GM19455 (cell line): Measurements from ENCODE around the gene SLC25A21.
"Not testable (repeated sequence)": the region's sequence is repeated elsewhere in the genome, so short reads cannot be mapped to it uniquely, and the experiment has no call there.

Experiments used
- ATAC-seq: cut with Tn5 transposase; IDR thresholded peaks from one replicate; pipeline ENCODE4 v1.9.1; 2021; ENCODE audit not compliant: unreplicated experiment

Gene SLC25A21

DNA sequence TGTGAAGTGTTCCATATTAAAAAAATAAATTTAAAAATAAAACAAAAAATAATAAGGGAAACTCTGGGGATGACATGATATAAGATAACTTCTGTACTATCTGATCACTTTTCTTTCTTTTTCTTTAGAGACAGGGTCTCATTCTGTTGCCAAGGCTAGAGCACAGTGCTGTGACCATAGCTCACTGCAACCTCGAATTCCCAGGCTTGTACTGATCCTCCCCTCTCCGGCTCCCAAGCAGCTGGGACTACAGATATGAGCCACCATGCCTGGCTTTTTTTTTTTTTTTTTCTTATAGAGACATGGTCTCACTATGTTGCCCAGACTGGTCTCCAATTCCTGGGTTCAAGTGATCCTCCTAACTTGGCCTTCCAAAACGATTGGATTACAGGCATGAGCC is 14.9 kb upstream of the SLC25A21 start:
- ATAC-seq: no peak

DNA sequence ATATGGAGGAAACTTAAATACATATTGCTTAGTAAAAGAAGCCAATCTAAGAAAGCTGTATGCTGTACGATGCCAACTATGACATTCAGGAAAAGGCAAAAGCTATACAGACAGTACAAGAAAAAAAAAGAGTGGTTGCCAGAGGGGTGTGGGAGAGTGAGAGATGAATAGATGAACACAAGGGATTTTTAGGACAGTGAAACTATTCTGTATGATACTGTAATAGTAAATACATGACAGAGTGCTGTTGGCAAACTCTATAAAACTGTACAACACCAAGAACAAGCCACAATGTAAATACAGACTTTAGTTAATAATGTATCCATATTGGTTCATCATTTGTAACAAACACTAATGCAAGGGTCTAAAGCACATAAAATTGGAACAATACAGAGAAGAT is 14.5 kb upstream of the SLC25A21 start:
- ATAC-seq: no peak

- ATAC-seq: no peak
Measured at GRCh38 chr14:37185670-37186069, 13.3 kb upstream of the SLC25A21 start.

GRCh38 chr14:37184520-37184919 is 12.1 kb upstream of the SLC25A21 start:
- not testable (repeated sequence) for ATAC-seq

- no peak for ATAC-seq
Measured at GRCh38 chr14:37181441-37181840, 9.0 kb upstream of the SLC25A21 start.

GRCh38 chr14:37180886-37181285 is 8.5 kb upstream of the SLC25A21 start:
- not testable (repeated sequence) for ATAC-seq

- no peak for ATAC-seq
Measured at GRCh38 chr14:37179896-37180502, 7.6 kb upstream of the SLC25A21 start.

DNA sequence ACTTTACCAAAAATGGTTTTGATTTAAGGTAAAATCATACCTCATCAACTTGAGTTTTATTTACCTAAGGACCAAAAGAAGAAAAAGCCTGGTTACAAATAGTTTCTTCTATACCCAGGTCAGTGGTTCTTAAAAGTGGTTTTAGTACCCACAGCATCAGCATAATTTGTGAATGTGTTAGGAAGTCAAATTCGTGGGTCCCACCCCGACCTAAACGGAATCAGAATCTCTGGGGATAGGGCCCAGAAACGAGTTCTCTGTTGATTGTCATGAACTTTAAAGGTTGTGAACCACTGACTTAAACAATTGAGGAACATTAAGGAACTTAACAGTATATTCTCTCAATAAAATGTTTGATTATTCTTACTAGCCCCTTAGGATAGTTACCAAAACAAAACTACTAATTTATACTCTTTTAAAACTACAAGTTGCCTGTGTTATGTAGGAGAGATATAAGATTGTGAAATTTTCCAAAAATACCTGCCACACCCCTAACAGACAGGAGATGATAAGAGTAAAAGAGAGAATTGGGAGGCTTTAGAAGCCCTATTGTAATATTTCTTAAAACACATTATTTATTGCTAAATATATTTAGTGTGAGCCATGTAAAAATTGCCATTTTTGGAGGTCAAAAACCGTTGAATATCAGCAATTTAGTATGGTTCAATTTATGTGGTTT is 669 bp upstream of the SLC25A21 start:
- ATAC-seq: no peak

DNA sequence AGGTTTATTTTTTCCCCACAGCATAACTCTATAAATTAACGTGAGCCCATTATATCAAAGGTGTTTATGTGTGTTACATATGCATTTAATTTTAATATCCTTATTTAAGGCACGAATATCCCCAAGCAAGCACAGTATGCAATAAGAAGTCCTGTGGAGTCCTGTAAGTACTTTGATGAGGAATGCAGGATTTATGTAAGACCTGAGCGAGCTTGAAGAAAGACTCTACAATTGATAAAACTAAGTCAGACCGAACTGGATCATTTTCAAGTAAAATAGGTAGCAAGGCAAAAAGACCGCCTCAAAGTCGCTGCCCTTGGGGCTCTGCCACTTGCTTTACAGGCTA is 755 bp downstream of the SLC25A21 start:
- ATAC-seq: no peak

GRCh38 chr14:37170993-37171392 is 1.4 kb downstream of the SLC25A21 start:
- no peak for ATAC-seq

DNA sequence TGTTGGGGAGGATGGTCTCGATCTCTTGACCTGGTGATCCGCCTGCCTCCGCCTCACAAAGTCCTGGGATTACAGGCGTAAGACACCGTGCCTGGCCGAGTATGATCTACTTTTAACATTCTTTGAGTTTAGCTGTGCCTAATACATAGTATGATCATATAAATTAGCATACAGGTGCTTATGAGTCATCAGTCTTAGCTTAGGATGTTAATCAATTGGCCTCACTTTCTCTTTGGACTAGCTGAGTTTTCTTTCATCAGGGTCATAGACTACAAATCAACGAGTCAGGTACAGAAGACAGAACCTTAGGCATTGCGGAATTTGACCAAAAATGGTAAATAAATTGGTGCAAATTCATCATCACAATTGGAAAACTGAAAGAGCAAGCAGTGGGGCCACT is 2.2 kb downstream of the SLC25A21 start:
- no peak for ATAC-seq

- ATAC-seq: no peak
Measured at GRCh38 chr14:37168721-37169120, 3.7 kb downstream of the SLC25A21 start.

DNA sequence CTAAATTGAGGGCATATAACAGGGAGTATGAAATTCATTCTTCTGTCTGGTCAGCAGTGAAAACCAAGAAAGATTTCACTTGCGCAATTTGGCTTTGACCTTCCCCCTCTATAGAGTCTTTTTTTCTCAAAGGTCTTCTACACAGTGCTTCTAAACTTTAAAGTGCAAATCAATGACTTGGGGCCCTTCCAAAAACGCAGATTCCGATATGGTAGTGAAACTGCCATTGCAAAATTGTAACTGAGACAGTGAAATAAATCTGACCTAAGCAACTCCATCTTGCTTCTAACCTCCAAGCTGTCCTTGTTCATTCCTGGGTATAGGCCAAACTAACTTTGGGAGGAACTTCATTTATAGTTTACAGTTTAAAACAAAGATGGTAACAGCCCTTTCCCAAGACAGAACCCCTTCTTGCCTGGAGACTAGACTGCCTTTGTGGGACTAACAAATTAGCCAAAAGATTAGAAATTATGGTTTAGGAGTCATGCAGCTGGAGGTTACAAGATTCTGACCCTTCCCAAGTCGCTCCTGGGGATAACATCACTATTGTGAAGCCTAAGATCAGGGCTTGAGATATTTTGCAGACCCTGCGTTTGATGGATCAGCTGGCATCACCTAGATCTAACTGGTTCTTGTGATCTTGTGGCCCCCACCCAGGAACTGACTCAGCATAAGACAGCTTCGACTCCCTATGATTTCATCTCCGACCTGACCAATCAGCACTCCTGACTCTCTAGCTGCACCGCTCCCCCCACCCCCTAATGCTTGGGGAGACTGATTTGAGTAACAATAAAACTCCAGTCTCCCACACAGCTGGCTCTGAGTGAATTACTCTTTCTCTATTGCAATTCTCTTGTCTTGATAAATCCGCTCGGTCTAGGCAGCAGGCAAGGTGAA is 5.0 kb downstream of the SLC25A21 start:
- ATAC-seq: no peak

- no peak for ATAC-seq
Measured at GRCh38 chr14:37165794-37166193, 6.6 kb downstream of the SLC25A21 start.

GRCh38 chr14:37162307-37162706 is 10.1 kb downstream of the SLC25A21 start:
- ATAC-seq: not testable (repeated sequence)

- ATAC-seq: no peak
Measured at GRCh38 chr14:37157987-37158386, 14.4 kb downstream of the SLC25A21 start.

GRCh38 chr14:37153483-37153882 is 18.9 kb downstream of the SLC25A21 start:
- ATAC-seq: no peak

DNA sequence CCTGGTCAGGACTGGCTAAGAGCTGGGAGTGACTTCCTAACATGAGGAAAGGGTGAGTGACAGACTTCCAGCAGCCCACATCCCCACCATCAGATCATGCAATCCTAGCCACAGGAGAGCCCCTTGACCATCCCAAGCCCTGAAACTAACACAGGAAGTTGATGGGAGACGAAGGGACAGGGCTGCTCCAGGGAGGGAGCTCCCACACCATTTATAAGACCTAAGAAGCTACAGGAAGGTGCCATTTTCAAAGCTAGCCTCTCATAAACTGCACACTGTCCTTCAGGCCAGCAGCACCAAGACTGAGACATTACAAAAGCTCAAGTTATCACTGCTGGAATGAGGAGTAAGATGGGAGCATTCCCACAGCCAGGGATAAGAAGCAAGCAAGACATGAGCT is 19.4 kb downstream of the SLC25A21 start:
- no peak for ATAC-seq

DNA sequence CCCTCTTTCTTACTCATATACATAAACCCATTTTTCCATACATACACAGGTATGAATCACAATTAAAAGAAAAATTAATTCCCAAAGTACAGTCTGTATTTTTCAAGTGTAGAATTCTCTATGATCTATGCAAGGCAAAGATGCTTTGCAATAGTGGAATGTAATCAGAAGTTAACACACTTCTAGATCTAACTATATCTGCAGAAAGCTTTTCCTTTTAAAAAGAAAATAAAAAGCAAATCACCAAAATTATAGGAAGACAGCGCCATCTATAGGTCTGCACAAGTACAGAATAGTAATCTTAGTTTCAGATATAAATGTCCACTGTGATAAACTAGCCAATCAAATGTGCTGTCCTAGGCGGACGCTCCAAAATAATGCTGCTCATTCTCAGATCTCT is 22.0 kb downstream of the SLC25A21 start:
- ATAC-seq: no peak

GRCh38 chr14:37147310-37147880 is 25.0 kb downstream of the SLC25A21 start:
- no peak for ATAC-seq

GRCh38 chr14:37146438-37146837 is 26.0 kb downstream of the SLC25A21 start:
- not testable (repeated sequence) for ATAC-seq

- no peak for ATAC-seq
Measured at GRCh38 chr14:37145395-37145794, 27.0 kb downstream of the SLC25A21 start.
